Sigmoid colon (tissue), 7 donors: ENCODE results near the gene GOLGA1. TPM values are rescaled to one million over a fixed set of nuclear protein-coding genes. Genes with fewer than 3 reads are reported as not detected.
"Not testable (repeated sequence)": the region's sequence is repeated elsewhere in the genome, so short reads cannot be mapped to it uniquely, and the experiment has no call there.

Source experiments
- DNase-seq: peaks from one replicate; pipeline ENCODE4 v3.0.0-alpha.2; 2019
- H3K27ac ChIP-seq, 4 donors: fragments of 200-600 bp; sonication (generic); one replicate each; pipeline ENCODE4 v1.5.1; 2016 to 2019; ENCODE audit warnings: mild to moderate bottlenecking in 1 of 4
- H3K27me3 ChIP-seq, 3 donors: fragments of 200-600 bp; sonication (generic); one replicate each; pipeline ENCODE4 v1.5.1; 2019; ENCODE audit warnings: mild to moderate bottlenecking in 1 of 3
- H3K36me3 ChIP-seq, 4 donors: fragments of 200-600 bp; sonication (generic); one replicate each; pipeline ENCODE4 v1.5.1; 2016 to 2019
- H3K4me1 ChIP-seq, 4 donors: fragments of 200-600 bp; sonication (generic); one replicate each; pipeline ENCODE4 v1.5.1; 2017 to 2019
- H3K4me3 ChIP-seq, 4 donors: fragments of 200-600 bp; sonication (generic); one replicate each; pipeline ENCODE4 v1.5.1; 2017 to 2019; ENCODE audit warnings: mild to moderate bottlenecking in 2 of 4, moderate library complexity in 1 of 4
- H3K9me3 ChIP-seq, 4 donors: fragments of 200-600 bp in 3 of 4; sonication (generic) in 3 of 4; one replicate each; pipeline versions ENCODE4 v1.5.1 to v1.6.1; 2013 to 2019
- EP300 ChIP-seq, 4 donors: sonication (generic); formaldehyde crosslinking; IDR thresholded peaks; one replicate each; pipeline ENCODE4 v1.6.1; 2017; ENCODE audit warnings: antibody characterized with exemption in 4 of 4
- POLR2A ChIP-seq, 2 donors: fragments of 450-650 bp; IDR thresholded peaks; one replicate each; pipeline ENCODE4 v1.6.1; 2016; ENCODE audit warnings: antibody characterized with exemption in 2 of 2, mild to moderate bottlenecking in 2 of 2, moderate library complexity in 2 of 2
- POLR2AphosphoS5 ChIP-seq, 4 donors: sonication (generic); formaldehyde crosslinking; IDR thresholded peaks; one replicate each; pipeline ENCODE4 v1.6.1; 2017; ENCODE audit warnings: antibody characterized with exemption in 4 of 4
- WGBS, 2 donors: extraction: QIAGEN DNeasy Blood & Tissue Kit; methylation state at CpG; one replicate each; pipeline ENCODE4 v1.1.7; 2013; 5-methylcytosine and 5-hydroxymethylcytosine counted together
- intact Hi-C: fragments of 100-400 bp; cut with DNase I; formaldehyde crosslinking; loops from one replicate; pipeline ENCODE4 v1.15.1; 2023
- polyA plus RNA-seq, 3 donors: library from polyadenylated mRNA; stranded (reverse); fragments of 200-250 nt; gene quantifications; one replicate each; pipeline ENCODE4 v1.2.3, GENCODE V29; 2013
- total RNA-seq, 4 donors: library from RNA; depleted of rRNA; stranded (reverse); fragments of >200 nt; gene quantifications; one replicate each; pipeline ENCODE4 v1.1.0, GENCODE V29; 2016
- TF ChIP-seq, protein P1 (sequence below), 4 experiments: fragments of 450-650 bp in 3 of 4; fragments of 200-600 bp in 1 of 4; IDR thresholded peaks; one replicate each; pipeline ENCODE4 v1.5.1; 2016 to 2019; ENCODE audit warnings: antibody characterized with exemption in 4 of 4, mild to moderate bottlenecking in 3 of 4, moderate library complexity in 2 of 4
- donor health status: healthy with polysubstance abuse.
- donor health status: Bipolar disorder and iron deficiency.
- donor health status: healthy.

Gene GOLGA1
- total and polyA plus RNA-seq, 7 donors = 7.8 to 32.1 (median 15.1) TPM

GRCh38 chr9:124964604-124965003 lies 23.7 kb upstream of the GOLGA1 start:
- Histone ChIP-seq H3K36me3 (peaks cover 0 to 5% (median 0%) of the 10 kb centered on the region in 4 donors), H3K27ac (no peak overlapping the region), H3K4me3 (no peak overlapping the region), H3K27me3 (no peaks in the 10 kb centered on the region), H3K9me3 (no peaks in the 10 kb centered on the region), H3K4me1 (peaks cover 0 to 9% (median 0%) of the 10 kb centered on the region in 4 donors)
- 36 to 55% methylated on average over 2 of the region's 2 CpGs for WGBS, 2 donors
- intact Hi-C loops = no loop called here
- no peak for DNase-seq
- no peak for TF ChIP-seq POLR2AphosphoS5 (IDR thresholded peaks at IDR 0.05)
- TF ChIP-seq POLR2A (IDR thresholded peaks at IDR 0.05) = no peak
- TF ChIP-seq EP300 (IDR thresholded peaks at IDR 0.05) = no peak
- TF ChIP-seq, protein P1, sequence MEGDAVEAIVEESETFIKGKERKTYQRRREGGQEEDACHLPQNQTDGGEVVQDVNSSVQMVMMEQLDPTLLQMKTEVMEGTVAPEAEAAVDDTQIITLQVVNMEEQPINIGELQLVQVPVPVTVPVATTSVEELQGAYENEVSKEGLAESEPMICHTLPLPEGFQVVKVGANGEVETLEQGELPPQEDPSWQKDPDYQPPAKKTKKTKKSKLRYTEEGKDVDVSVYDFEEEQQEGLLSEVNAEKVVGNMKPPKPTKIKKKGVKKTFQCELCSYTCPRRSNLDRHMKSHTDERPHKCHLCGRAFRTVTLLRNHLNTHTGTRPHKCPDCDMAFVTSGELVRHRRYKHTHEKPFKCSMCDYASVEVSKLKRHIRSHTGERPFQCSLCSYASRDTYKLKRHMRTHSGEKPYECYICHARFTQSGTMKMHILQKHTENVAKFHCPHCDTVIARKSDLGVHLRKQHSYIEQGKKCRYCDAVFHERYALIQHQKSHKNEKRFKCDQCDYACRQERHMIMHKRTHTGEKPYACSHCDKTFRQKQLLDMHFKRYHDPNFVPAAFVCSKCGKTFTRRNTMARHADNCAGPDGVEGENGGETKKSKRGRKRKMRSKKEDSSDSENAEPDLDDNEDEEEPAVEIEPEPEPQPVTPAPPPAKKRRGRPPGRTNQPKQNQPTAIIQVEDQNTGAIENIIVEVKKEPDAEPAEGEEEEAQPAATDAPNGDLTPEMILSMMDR (IDR thresholded peaks at IDR 0.05) = no peak

- TF ChIP-seq, protein P1 (IDR thresholded peaks at IDR 0.05) = no peak
- TF ChIP-seq POLR2AphosphoS5 (IDR thresholded peaks at IDR 0.05) (no peak), POLR2A (IDR thresholded peaks at IDR 0.05) (no peak), EP300 (IDR thresholded peaks at IDR 0.05) (no peak)
- no peak overlapping the region for H3K27ac ChIP-seq
- intact Hi-C loops = no loop called here
- H3K4me3 ChIP-seq = no peak overlapping the region
- 87 to 95% methylated on average over 2 of the region's 2 CpGs for WGBS, 2 donors
- H3K4me1 ChIP-seq = peaks cover 0 to 9% (median 0%) of the 10 kb centered on the region in 4 donors
- H3K36me3 ChIP-seq = peaks cover 0 to 5% (median 0%) of the 10 kb centered on the region in 4 donors
- H3K27me3 ChIP-seq = no peaks in the 10 kb centered on the region
- no peak for DNase-seq
- H3K9me3 ChIP-seq = no peaks in the 10 kb centered on the region
Measured at GRCh38 chr9:124964056-124964455, 23.2 kb upstream of the GOLGA1 start.

DNA sequence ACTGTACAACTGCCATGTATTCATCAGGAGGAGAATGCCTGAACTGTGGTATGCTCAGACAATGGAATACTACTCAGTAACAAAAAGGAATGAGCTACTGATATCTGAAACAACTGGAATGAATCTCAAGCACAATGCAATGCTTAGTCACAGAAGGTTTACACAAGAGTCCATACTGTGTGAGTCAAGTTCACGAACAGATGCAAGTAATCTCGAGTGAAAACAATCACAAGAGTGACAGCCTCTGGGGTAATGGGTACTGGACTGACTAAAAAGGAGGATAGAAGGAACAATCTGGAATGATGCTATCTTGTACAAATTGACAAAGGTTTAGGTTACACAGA lies 19.5 kb upstream of the GOLGA1 start:
- H3K9me3 ChIP-seq = no peaks in the 10 kb centered on the region
- DNase-seq = no peak
- no peaks in the 10 kb centered on the region for H3K27me3 ChIP-seq
- H3K4me1 ChIP-seq = no peaks in the 10 kb centered on the region
- WGBS, 2 donors = 83 to 93% methylated on average over 2 of the region's 2 CpGs
- no peaks in the 10 kb centered on the region for H3K36me3 ChIP-seq
- H3K27ac ChIP-seq = no peak overlapping the region
- no peak overlapping the region for H3K4me3 ChIP-seq
- TF ChIP-seq EP300 (IDR thresholded peaks at IDR 0.05) = no peak
- no peak for TF ChIP-seq POLR2AphosphoS5 (IDR thresholded peaks at IDR 0.05)
- TF ChIP-seq POLR2A (IDR thresholded peaks at IDR 0.05) = no peak
- TF ChIP-seq, protein P1 (IDR thresholded peaks at IDR 0.05) = no peak
- intact Hi-C loops = no loop called here

DNA sequence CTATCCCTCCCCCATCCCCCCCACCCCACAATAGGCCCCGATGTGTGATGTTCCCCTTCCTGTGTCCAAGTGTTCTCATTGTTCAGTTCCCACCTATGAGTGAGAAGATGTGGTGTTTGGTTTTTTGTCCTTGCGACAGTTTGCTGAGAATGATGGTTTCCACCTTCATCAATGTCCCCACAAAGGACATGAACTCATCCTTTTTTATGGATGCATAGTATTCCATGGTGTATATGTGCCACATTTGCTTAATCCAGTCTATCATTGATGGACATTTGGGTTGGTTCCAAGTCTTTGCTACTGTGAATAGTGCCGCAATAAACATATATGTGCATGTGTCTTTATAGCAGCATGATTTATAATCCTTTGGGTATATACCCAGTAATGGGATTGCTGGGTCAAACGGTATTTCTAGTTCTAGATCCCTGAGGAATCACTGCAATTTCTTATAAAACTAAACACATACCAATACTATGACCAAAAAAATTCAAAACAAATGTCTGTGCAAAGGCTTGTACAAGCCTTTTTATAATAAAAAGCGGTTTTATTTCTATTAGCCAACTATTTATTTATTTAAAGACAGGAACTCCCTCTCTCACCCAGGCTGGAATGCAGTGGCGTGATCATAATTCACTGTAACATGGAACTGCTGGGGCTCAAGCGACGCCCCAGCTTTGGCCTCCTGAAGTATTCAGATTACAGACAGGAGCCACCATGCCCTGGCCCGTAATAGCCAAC lies 19.0 kb upstream of the GOLGA1 start:
- intact Hi-C loops, H3K4me1 ChIP-seq, H3K4me3 ChIP-seq, H3K9me3 ChIP-seq, H3K36me3 ChIP-seq, H3K27ac ChIP-seq, H3K27me3 ChIP-seq, DNase-seq: not testable (repeated sequence)
- 93 to 94% methylated on average over 9 of the region's 9 CpGs for WGBS, 2 donors

DNA sequence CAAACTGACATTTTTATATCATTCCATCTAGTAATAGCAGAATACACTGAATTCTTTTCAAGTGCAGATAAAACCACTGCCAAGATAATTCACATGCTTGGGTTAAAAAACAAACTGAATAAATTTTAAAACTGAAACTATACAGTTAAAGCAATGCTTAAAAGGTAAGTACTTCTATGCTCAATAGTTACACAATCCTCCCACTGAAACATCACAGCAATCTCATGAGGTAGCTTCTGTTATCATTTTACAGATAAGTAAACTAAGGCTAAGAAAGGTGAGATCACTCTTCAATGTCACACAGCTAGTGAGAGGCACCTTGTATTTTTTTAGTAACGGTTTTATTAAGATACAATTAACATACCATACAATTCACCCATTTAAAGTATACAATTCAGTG lies 13.4 kb upstream of the GOLGA1 start:
- Histone ChIP-seq H3K9me3 (no peaks in the 10 kb centered on the region), H3K27me3 (no peaks in the 10 kb centered on the region), H3K4me1 (no peaks in the 10 kb centered on the region), H3K27ac (no peak overlapping the region), H3K36me3 (no peaks in the 10 kb centered on the region), H3K4me3 (no peak overlapping the region)
- no peak for DNase-seq
- 91 to 95% methylated on average over 1 of the region's 1 CpG for WGBS, 2 donors
- no peak for TF ChIP-seq POLR2AphosphoS5 (IDR thresholded peaks at IDR 0.05)
- no peak for TF ChIP-seq EP300 (IDR thresholded peaks at IDR 0.05)
- TF ChIP-seq, protein P1 (IDR thresholded peaks at IDR 0.05) = no peak
- no peak for TF ChIP-seq POLR2A (IDR thresholded peaks at IDR 0.05)
- intact Hi-C loops = no loop called here
